Liver (tissue), 3 donors: ENCODE measurements around the gene ACVR2A.

Source experiments
- ATF3 ChIP-seq: IDR thresholded peaks from 2 replicates; pipeline ENCODE4 v1.6.1; 2016; ENCODE audit warnings: antibody characterized with exemption
- CTCF ChIP-seq: fragments of 150-350 bp; IDR thresholded peaks from 2 replicates; pipeline ENCODE4 v1.5.1; 2017; ENCODE audit warnings: improper control_type of control experiment, low read depth, low read length; ENCODE audit not compliant: missing input control
- EGR1 ChIP-seq, 2 donors: IDR thresholded peaks; 2 replicates each; pipeline ENCODE4 v1.6.1; 2016 to 2018; ENCODE audit warnings: antibody characterized with exemption in 2 of 2, low read depth in 2 of 2
- GABPA ChIP-seq, 2 donors: IDR thresholded peaks in 1 of 2; conservative IDR thresholded peaks in 1 of 2; 2 replicates each; pipeline ENCODE4 v1.6.1; 2016; ENCODE audit warnings: antibody characterized with exemption in 2 of 2, mild to moderate bottlenecking in 1 of 2, moderate library complexity in 1 of 2
- HNF4A ChIP-seq, 2 donors: conservative IDR thresholded peaks; 2 replicates each; pipeline ENCODE4 v1.6.1; 2016; ENCODE audit warnings: antibody characterized with exemption in 2 of 2, mild to moderate bottlenecking in 2 of 2
- MAX ChIP-seq: IDR thresholded peaks from 2 replicates; pipeline ENCODE4 v1.6.1; 2016; ENCODE audit warnings: antibody characterized with exemption
- NR2F2 ChIP-seq: IDR thresholded peaks from 2 replicates; pipeline ENCODE4 v1.6.1; 2016; ENCODE audit warnings: antibody characterized with exemption
- RAD21 ChIP-seq, 2 donors: IDR thresholded peaks; 2 replicates each; pipeline ENCODE4 v1.6.1; 2016; ENCODE audit warnings: antibody characterized with exemption in 2 of 2, mild to moderate bottlenecking in 2 of 2
- REST ChIP-seq: IDR thresholded peaks from 2 replicates; pipeline ENCODE4 v1.6.1; 2016; ENCODE audit warnings: antibody characterized with exemption, mild to moderate bottlenecking
- SP1 ChIP-seq: IDR thresholded peaks from 2 replicates; pipeline ENCODE4 v1.6.1; 2018; ENCODE audit warnings: antibody characterized with exemption, mild to moderate bottlenecking
- TAF1 ChIP-seq: conservative IDR thresholded peaks from 2 replicates; pipeline ENCODE4 v1.6.1; 2016; ENCODE audit warnings: antibody characterized with exemption, mild to moderate bottlenecking
- YY1 ChIP-seq: IDR thresholded peaks from 2 replicates; pipeline ENCODE4 v1.6.1; 2016; ENCODE audit warnings: antibody characterized with exemption, mild to moderate bottlenecking
- donor health status: healthy.
- donor health status: healthy.

GRCh38 chr2:147904051-147904450 is 59.2 kb downstream of the ACVR2A start:
- TF ChIP-seq CTCF (no peak), GABPA (IDR thresholded peaks at IDR 0.05 in 1 of 2, conservative IDR thresholded peaks at IDR 0.05 in 1 of 2) (no peak), REST (no peak), RAD21 (IDR thresholded peaks at IDR 0.05) (no peak), MAX (no peak), TAF1 (no peak), EGR1 (IDR thresholded peaks at IDR 0.05; ENCODE audit: low read depth in 2 of 2) (no peak), SP1 (no peak), NR2F2 (no peak), YY1 (no peak), ATF3 (no peak), HNF4A (conservative IDR thresholded peaks at IDR 0.05) (no peak)
